LHCN-M2 (cell line): ENCODE measurements around the gene BRCA1. TPM values are rescaled to one million over a fixed set of nuclear protein-coding genes. Genes with fewer than 3 reads are reported as not detected.
"Not testable (repeated sequence)": the region's sequence is repeated elsewhere in the genome, so short reads cannot be mapped to it uniquely, and the experiment has no call there.

Source experiments
- DNase-seq: peaks from one replicate; pipeline ENCODE4 v3.0.0-alpha.2; 2012; ENCODE audit warnings: low read depth
- total RNA-seq: library from RNA; depleted of rRNA; stranded (reverse); fragments of >200 nt; gene quantifications from 2 replicates; pipeline ENCODE4 v1.2.3, GENCODE V29; 2014; rRNA removed

Gene BRCA1
- total RNA-seq, 1 experiment from 2014 or later: 52.5 TPM

DNA sequence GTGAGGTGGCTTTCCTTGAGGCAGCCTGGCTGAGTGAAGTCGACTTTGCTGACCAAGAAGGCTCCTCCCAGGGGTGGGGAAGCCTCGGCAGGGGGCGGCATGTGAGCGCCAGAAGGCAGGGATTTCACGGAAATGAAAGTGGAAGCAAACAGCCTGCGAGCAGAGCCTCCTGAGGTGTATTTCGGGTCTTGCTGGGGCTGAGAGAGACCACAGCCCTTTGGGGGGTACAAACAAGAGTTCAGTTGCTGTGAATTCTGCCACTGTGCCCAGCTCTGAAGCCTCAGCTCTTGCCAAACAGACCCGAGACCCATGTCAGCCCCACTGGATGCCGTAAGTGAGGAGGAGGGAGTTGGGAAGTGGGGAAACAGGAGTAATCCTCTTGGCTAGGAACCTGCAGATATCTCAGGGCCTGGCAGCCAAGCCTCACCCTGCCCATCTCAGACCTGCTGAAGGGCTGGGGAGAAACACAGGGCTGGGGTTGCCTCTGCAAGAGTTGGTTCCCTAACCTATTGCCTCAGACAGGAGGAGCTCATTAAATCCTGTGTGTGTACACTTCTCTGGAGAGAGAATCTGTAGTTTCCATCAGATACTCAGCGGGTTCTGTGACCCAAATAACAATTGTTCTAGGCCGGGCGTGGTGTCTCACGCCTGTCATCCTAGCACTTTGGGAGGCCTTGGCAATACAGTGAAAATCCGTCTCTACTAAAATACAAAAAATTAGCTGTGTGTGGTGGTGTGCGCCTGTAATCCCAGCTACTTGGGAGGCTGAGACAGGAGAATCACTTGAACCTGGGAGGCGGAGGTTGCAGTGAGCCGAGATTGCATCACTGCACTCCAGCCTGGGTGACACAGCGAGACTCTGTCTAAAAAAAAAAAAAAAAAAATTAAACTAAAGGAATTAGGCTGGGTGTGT lies 118.3 kb downstream of the BRCA1 start, which contains the start of gene IFI35:
Gene IFI35, plus strand, starts transcription at position 146 of the 913 bp plus-strand sequence. Its CDS starts 164 bp downstream, at position 310.
- peak; percentile 76 for DNase-seq

DNA sequence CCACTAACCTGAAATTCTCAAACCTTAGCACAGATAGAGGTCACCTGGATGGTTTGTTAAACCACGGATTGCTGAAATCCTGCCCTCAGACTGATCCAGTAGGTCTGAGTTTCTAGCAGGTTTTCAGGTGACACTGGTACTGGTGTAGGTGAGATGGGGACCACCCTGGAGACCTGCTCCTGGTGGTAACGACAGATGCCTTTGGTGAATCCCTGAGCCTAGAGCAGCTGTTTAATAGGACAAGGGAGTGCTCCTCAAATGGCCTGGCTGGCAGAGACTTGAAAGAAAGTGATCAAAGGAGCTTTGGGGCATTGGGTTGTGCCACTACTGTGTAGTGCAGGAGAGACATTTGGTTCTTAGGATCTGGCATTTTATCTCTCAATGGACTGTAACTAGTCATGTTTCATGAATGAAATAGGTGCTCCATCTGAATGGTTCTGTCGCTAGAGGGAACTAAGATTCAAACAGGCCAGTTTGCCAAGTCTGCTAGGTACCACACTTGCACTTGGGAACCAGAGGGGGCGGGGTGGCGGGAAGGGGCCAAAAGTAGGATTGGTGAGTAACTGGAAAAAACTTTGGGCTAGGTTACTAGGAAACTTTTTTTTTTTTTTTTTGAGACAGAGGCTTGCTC lies 121.5 kb downstream of the BRCA1 start:
- DNase-seq: peak; percentile 76

DNA sequence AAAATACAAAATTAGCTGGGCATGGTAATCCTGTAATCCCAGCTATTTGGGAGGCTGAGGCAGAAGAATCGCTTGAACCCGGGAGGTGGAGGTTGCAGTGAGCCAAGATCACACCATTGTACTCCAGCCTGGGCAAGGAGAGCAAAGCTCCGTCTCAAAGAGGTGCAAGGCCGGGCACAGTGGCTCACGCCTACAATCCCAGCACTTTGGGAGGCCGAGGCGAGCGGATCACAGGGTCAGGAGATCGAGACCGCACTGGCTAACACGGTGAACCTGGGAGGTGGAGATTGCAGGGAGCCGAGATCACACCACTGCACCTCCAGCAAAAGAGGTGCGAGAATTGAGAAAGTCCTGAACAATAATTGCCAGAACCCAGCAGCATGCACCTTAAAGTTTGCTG lies 124.3 kb downstream of the BRCA1 start:
- not testable (repeated sequence) for DNase-seq

DNA sequence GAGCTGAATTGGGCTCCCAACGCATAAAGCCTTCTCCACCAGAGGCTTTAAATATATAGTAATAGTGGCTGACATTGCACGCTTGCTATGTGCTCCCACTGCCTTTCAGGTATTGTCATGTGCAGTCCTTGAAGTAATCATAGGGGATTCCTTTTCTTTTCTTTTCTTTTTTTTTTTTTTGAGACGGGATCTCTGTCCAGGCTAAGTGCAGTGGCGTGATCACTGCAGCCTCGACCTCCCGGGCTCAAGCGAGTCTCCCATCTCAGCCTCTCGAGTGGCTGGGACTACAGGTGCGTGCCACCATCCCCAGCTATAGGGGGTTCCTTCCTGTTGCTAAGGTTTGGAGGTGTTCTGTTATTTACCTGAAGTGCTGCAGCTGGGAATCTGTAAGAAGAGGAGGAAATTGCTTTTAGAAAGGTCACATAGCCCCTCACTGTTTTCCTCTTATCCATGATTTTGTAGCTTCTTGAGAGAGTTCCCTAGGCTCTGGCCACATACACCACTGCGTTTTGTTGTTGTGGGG lies 126.1 kb downstream of the BRCA1 start:
- no peak for DNase-seq

DNA sequence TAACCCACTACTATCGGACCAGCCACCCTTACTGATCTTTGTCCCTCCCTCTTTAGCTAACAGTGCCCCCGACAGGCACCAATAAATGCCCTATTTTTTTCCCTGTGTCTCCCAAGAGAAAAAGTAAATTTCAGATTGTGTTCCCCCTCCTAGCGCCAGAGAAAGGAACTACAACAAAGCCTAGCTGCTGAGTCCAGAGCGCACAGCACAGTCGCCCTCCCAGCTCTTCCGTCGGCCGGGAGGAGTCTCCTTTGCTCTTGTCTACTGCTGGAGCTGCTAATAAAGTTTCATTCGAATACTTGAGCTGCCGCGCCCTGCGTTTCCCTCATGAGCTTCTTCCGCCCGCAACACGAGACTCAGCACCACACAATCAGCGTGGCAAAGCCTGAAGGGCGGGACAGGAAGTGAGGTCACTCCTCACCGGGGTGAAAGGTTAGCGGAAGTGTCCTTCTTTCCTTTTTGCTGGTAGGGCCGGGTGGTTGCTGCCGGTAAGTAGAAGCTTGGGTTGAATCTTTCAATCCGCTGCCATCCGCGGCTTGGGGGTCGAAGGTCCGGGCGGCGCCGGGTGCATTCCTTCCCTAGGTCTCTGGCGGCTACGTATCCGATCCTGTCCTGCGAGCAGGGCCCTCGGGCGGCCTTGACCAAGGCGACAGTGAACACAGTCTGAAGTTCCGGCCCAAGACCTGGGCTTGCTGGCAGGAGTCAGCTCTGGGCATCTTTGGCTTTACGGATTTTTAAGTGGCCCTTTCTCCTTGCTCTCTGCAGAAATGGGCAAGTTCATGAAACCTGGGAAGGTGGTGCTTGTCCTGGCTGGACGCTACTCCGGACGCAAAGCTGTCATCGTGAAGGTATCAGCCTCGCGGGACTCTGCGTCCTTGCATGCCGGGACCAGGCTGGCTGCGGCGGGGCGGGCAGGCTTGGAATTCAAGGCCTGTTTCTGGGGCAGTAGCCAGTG lies 126.9 kb downstream of the BRCA1 start, which contains the start of gene RPL27:
Gene RPL27, plus strand, starts transcription at position 436 of the 955 bp plus-strand sequence. Its CDS starts 332 bp downstream, at position 768.
- peak; percentile 100 for DNase-seq

DNA sequence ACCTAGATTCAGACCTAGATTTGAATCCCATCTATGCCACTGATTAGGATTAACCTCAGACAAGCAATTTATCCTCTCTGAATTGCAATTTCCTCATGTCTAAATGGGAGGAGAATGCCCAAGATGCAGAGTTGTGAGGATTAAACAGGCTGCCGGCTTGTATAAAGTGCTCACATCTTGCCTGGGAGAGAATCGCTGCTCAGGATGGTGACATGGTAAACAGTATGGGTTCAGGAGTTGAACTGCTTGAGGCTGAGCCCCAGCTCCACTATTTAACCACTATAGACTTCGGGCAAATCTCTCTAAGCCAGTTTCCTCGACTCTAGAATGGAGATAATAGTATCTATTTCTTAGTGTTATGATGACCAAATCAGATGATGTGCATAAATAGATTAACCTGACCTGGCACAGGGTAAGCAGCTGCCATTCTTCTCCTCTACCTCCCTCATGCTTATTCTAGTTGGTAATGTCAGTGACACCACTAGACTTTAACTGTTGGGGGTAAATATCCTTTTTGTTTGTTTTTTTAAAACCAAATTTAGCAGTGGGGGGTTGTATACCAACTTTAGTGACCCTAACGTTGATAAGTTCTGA lies 127.7 kb downstream of the BRCA1 start:
- no peak for DNase-seq

Other genes starting within 250 kb of the BRCA1 start
- gene G6PC1, start 224.6 kb downstream of the BRCA1 start, total RNA-seq: not detected in 2 replicates
- gene AARSD1, start 160.9 kb downstream of the BRCA1 start, total RNA-seq: 20.5 and 25.0 TPM in 2 replicates
- gene PTGES3L, start 145.3 kb downstream of the BRCA1 start, total RNA-seq: 2.4 and 5.5 TPM in 2 replicates
- 9.4 and 9.6 TPM in 2 replicates for gene RUNDC1, start 144.8 kb downstream of the BRCA1 start, total RNA-seq
- 676 and 967 TPM in 2 replicates for gene RPL27, start 126.9 kb downstream of the BRCA1 start, total RNA-seq
- 12.6 and 26.3 TPM in 2 replicates for gene IFI35, start 118.6 kb downstream of the BRCA1 start, total RNA-seq
- gene VAT1, start 103.0 kb downstream of the BRCA1 start, total RNA-seq: 248 and 297 TPM in 2 replicates
- 0.06 TPM in 1 of 2 replicates, not detected in the other for gene RND2, start 100.1 kb downstream of the BRCA1 start, total RNA-seq
- 65.2 and 72.0 TPM in 2 replicates for gene NBR1, start 45.9 kb upstream of the BRCA1 start, total RNA-seq
- 2.7 and 5.0 TPM in 2 replicates for gene TMEM106A, start 86.5 kb upstream of the BRCA1 start, total RNA-seq
- not detected in 2 replicates for gene CCDC200, start 103.3 kb upstream of the BRCA1 start, total RNA-seq
- not detected in 2 replicates for gene RNU2-1, start 108.6 kb upstream of the BRCA1 start, total RNA-seq